ENCODE results near the gene EIF3K.

DNA sequence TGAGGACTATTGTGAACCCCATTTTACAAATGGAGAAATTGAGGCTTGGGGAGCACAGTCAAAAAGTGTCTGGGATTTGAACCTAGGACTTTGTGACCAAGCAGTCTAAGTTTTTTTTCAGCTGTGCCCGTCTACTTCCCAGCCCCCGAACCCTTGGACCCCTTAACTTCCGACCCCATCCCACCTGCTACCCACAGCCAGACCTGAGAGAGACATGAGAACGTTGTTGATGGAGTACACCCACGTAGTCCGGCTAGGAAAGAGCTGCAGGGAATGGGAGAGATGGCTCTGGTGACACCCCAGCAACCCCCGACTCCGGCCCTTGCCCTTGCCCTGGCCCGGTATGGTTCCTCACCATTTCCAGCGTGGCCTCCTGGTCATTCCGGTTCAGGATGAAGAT, 19.3 kb upstream of the EIF3K start:
- TF ChIP-seq CTCF (IDR thresholded peaks at IDR 0.05) (no peak), TCF7L2 (IDR thresholded peaks at IDR 0.05; ENCODE audit: low read depth, low read length) (no peak), POLR2AphosphoS5 (IDR thresholded peaks at IDR 0.05; ENCODE audit: low read depth, low read length) (no peak)
